GM18861 (cell line): ENCODE measurements around the gene RNPEPL1.
"Not testable (repeated sequence)": the region's sequence is repeated elsewhere in the genome, so short reads cannot be mapped to it uniquely, and the experiment has no call there.

Experiments used
- ATAC-seq: cut with Tn5 transposase; IDR thresholded peaks from one replicate; pipeline ENCODE4 v1.9.1; 2021; ENCODE audit not compliant: unreplicated experiment

Gene RNPEPL1

DNA sequence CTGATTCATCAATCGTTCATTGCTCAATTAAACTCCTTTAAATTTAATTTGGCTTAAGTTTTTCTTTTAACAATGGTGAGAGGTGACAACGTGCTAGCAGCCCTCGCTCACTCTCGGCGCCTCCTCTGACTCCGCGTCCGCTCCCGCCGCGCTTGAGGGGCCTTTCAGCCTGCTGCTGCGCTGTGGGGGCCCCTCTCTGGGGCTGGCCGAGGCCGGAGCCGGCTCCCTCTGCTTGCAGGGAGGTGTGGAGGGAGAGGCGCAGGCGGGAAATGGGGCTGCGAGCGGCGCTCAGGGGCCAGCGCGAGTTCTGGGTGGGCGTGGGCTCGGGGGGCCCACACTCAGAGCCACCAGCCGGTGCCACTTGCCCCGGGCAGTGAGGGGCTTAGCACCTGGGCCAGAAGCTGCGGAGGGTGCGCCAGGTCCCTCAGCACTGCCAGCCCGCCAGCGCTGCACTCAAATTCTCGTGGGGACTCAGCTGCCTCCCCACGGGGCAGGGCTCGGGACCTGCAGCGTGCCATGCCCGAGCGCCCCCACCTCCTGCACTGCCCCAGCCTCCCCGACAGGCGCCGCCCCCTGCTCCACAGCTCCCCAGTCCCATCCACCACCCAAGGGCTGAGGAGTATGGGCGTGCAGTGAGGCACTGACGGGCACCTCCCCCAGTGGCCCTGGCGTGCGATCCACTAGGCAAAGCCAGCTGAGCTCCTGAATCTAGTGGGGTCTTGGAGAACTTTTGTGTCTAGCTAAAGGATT lies 30.1 kb upstream of the RNPEPL1 start:
- no peak for ATAC-seq

DNA sequence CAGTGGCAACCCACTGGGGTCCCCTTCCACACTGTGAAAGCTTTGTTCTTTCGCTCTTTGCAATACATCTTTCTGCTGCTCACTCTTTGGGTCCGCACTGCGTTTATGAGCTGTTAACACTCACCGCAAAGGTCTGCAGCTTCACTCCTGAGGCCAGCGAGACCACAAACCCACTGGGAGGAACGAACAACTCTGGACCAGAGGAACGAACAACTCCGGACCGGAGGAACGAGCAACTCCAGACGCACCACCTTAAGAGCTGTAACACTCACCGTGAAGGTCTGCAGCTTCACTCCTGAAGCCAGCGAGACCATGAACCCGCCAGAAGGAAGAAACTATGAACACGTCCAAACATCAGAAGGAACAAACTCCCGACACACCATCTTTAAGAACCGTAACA lies 29.2 kb upstream of the RNPEPL1 start:
- ATAC-seq, result not testable (repeated sequence)

GRCh38 chr2:240539906-240540305 lies 28.4 kb upstream of the RNPEPL1 start:
- no peak for ATAC-seq

- ATAC-seq, result no peak
These were observed 17.0 kb upstream of the RNPEPL1 start for GRCh38 chr2:240551288-240551687.

- no peak for ATAC-seq
These were observed 16.5 kb upstream of the RNPEPL1 start for GRCh38 chr2:240551811-240552210.

DNA sequence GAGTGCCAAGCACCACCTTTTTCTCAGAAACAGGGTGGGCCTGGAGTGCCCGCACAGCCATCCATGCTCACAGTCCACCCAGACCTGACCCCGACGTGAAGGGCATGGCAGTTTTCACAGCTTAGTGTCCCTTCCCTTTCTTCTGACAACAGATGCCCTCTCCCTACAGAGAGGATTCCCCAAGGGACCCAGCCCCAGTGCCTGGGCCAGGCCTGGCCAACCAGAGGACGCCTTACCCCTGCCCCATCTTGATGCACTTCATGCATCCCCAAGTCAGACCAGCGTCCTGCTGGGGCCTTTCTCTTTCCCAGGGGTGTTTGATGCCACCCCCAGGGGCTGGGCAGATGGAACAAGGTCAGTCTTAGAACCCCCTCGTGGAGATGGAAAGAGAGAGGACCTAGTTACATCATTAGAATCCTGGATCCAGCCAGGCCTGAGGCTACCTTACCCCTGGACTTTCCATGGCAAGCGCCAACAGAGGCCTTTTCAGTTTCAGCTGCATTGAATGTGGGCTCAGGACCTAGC lies 14.3 kb upstream of the RNPEPL1 start:
- ATAC-seq, result no peak

- no peak for ATAC-seq
These were observed 13.4 kb upstream of the RNPEPL1 start for GRCh38 chr2:240554767-240555493.

DNA sequence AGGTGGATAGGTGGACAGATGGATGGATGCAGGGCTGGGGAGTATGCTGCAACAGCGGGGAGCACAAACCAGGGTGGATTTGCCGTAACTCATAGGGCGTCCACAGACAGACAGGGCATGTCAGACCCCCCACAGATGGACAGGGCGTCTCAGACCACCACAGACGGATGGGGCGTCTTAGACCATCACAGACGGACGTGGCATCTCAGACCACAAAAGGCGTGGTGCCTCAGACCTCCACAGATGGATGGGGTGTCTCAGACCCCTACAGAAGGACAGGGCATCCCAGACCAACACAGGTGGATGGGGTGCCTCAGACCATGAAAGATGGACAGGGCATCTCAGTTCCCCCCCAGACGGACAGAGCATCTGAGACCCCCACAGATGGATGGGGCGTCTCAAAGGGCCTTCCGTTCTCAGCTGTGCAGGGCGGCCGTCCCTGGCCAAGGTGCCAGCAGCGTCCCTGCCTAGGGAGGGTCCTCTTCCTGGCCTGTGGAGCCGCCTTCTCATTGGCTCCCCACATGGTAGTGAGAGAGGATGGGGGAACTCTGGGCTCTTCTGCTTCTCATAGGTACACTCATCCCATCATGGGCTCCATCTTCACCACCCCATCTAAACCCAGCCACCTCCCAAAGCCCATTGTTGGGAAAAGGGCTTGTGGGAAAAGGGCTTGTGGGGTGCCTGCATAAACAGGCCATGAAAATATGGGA lies 12.6 kb upstream of the RNPEPL1 start:
- no peak for ATAC-seq

GRCh38 chr2:240556553-240557100 lies 11.7 kb upstream of the RNPEPL1 start:
- ATAC-seq, result no peak

DNA sequence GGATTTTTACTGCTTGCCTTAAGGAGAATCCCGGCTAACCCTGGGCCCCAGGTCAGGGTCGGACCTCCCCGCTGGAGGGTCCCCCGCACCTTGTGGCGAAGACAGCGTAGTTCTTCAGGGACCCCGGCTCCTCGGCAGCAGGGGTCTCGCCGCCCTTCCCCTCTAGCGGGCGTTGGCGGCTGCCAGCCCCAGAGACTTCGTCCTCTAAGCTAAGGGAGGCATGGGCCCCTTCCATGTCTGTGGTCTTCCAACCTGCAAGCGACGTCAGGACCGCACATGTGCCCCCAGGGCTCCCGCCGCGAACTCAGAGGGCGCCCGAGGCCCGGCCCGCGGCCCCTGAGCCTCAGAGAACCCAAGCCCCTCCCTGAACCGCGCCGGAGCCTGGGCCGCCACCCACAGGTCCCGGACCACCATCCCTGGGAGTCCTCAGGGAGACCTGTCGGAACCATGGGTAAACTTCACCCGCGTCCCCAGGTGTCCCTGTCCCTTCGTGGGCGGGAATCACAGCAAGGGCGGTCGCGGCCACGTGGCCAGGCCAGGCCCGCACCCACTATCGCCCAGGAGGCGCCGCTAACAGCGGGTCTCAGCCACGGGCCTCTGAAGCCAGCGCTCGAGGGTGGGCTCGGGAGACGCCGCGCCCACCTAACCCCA lies 11.1 kb upstream of the RNPEPL1 start:
- ATAC-seq, result no peak

GRCh38 chr2:240557808-240558207 lies 10.5 kb upstream of the RNPEPL1 start, which contains the start of gene ANKMY1:
ANKMY1 (minus strand) TSS chr2:240557988; CDS start chr2:240557335, 653 bp downstream.
- no peak for ATAC-seq

GRCh38 chr2:240558236-240558761 lies 10.0 kb upstream of the RNPEPL1 start:
- ATAC-seq, result no peak

DNA sequence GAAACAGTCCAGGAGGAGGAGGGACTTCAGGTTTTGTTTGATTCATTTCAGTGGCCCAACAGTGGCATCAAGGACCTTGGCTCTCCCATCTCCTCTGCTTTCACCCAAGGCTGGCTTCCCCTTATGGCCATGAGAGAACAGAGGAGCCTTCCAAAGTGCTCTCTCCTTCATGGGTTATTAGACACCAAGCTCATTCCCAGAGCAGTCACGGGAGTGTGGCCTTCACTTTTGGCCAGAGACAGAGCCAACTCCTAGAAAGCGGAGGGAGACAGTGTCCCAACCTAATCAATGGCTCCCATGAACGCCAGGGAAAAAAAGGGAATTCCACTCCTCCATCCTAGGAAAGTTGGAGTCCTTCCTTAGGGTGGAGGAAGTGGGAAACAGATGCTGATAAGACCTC lies 9.0 kb upstream of the RNPEPL1 start:
- ATAC-seq, result no peak

DNA sequence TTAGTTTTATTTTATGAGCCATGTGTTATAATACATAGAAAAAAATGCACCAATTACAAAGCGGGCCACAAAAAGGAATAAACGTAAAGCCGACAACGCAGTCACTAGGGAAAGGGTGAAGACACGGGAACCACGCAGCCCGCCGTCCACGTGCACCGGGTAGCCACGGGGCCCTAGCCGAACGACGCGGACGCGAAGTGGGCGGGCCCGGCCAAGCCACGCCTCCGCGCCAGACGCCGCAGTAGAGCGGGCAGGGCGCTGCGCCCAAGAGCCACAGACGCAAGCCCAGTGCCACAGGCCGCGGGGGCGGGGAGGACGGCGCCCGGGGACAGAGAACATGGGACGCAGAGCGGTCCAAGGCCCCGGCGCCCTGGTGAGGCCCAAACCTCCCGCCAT lies 8.2 kb upstream of the RNPEPL1 start, which contains the start of gene DUSP28:
Gene DUSP28 (plus strand): TSS at position 274 of the 396 bp plus-strand sequence. CDS start 328 bp downstream, outside the sequence.
- peak; percentile 39 for ATAC-seq

GRCh38 chr2:240560480-240561324 lies 7.6 kb upstream of the RNPEPL1 start:
- peak; percentile 42 for ATAC-seq

DNA sequence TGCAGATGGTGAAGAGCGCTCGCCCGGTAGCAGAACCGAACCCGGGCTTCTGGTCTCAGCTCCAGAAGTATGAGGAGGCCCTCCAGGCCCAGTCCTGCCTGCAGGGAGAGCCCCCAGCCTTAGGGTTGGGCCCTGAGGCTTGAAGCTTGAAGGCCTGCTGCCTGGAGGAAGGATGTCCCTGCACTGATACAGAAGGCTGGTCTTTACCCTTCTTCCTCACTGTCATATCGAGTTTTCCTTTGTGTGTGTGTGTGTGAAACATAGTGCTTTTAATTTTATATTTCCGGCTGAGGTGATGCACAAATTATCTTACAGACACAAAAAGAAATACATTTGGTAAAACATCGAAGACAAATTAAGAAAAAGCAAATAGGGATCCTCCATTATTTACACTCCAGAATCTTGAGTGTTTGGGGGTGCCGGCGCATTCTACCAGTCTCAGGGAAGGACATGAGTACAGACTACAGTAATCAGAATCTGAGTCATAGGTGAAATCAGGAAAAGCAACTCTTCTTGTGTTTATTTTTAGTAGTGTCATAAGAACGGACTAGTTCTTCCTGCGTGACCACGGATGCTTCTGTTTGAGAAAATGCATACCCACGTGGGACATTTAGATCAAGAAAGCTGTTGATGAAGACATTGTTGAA lies 6.8 kb upstream of the RNPEPL1 start:
- peak; percentile 1 for ATAC-seq

GRCh38 chr2:240563231-240563630 lies 5.1 kb upstream of the RNPEPL1 start:
- not testable (repeated sequence) for ATAC-seq

DNA sequence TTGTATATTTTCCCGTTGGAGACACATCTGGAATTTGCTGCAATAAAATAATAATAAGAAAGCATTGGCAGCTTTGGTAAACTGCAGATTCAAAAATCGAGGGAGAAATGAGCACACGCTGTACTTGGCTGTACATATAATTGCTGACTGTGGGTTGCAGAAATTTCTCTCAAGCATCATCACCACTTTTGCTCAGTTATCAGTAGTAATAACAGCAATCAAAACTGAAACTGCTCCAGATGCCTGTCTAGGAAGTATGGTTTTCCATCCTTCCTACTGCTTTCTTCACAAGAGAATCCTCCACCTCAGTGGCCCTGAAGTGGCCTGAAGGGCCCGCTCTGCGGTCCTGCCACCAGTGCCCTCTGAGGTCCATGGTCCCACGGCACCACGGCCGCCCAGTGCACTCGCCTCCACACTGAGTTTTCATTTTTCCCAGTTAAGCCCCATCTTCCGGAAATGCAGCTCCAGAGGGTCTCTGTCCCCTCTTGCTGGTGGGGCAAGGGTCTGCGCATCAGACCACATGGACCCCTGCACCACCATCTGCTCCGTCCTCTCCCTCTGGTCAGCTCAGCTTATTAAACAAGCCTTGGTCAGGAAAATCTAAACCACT lies 4.2 kb upstream of the RNPEPL1 start:
- no peak for ATAC-seq
